HepG2 (cell line): ENCODE results near the gene CPAMD8. TPM values are rescaled to one million over a fixed set of nuclear protein-coding genes. Genes with fewer than 3 reads are reported as not detected.

Source experiments
- CC2D1A ChIP-seq: sonication (generic); formaldehyde crosslinking; IDR thresholded peaks from 2 replicates; pipeline ENCODE4 v1.8.1; 2023; ENCODE audit warnings: mild to moderate bottlenecking, missing genetic modification reagents
- FOXJ3 ChIP-seq: sonication (generic); formaldehyde crosslinking; IDR thresholded peaks from 2 replicates; pipeline ENCODE4 v1.4.0; 2020; ENCODE audit warnings: missing genetic modification reagents, mild to moderate bottlenecking, borderline replicate concordance
- KLF12 ChIP-seq: sonication (generic); formaldehyde crosslinking; IDR thresholded peaks from 2 replicates; pipeline ENCODE4 v1.4.0; 2020; ENCODE audit warnings: missing genetic modification reagents, borderline replicate concordance
- RFXANK ChIP-seq: IDR thresholded peaks from 2 replicates; pipeline ENCODE4 v1.6.1; 2016
- ZNF333 ChIP-seq: sonication (generic); formaldehyde crosslinking; IDR thresholded peaks from 2 replicates; pipeline ENCODE4 v1.4.0; 2020; ENCODE audit warnings: mild to moderate bottlenecking, missing genetic modification reagents, borderline replicate concordance
- polyA plus RNA-seq, 8 experiments: library from polyadenylated mRNA; depleted of rRNA in 3 of 8; stranded (reverse) in 7 of 8; unstranded in 1 of 8; fragments of >200 nt; fragmentation: Illumina TruSeq in 4 of 8; extraction: Trizol in 4 of 8; gene quantifications; 2 replicates each; pipeline versions ENCODE4 v1.2.1 to v1.2.3, GENCODE V29; 2011 to 2016; ENCODE audit warnings: low read depth in 4 of 8, missing spikeins in 1 of 8, mixed read lengths in 1 of 8; ENCODE audit not compliant: insufficient read depth in 1 of 8
- total RNA-seq, 5 experiments: library from RNA; depleted of rRNA; stranded (reverse); fragments of >200 nt; fragmentation: Illumina TruSeq; extraction: Trizol; gene quantifications; 2 replicates each; pipeline ENCODE4 v1.2.3, GENCODE V29; 2016; ENCODE audit warnings: low read depth in 1 of 5
- TF ChIP-seq, protein P1 (sequence below), 2 experiments: sonication (generic) in 1 of 2; formaldehyde crosslinking in 1 of 2; IDR thresholded peaks; 2 replicates each; pipeline versions ENCODE4 v1.4.0 to v1.6.1; 2016 to 2020; ENCODE audit warnings: borderline replicate concordance in 1 of 2, low read depth in 1 of 2, mild to moderate bottlenecking in 1 of 2, missing genetic modification reagents in 1 of 2
- TF ChIP-seq, protein P2 (sequence below): sonication (generic); formaldehyde crosslinking; IDR thresholded peaks from 2 replicates; pipeline ENCODE4 v1.5.0; 2020; ENCODE audit warnings: mild to moderate bottlenecking, missing genetic modification reagents, borderline replicate concordance
- TF ChIP-seq, protein P3 (sequence below): sonication (generic); formaldehyde crosslinking; IDR thresholded peaks from 2 replicates; pipeline ENCODE4 v1.4.0; 2020; ENCODE audit warnings: mild to moderate bottlenecking, missing genetic modification reagents, borderline replicate concordance

CPAMD8 gene
- total and polyA plus RNA-seq, 2 of the 13 experiments (the other 11 are each of a cell fraction or from before 2014, with no cell fraction given) = 0.29 to 0.34 TPM

DNA sequence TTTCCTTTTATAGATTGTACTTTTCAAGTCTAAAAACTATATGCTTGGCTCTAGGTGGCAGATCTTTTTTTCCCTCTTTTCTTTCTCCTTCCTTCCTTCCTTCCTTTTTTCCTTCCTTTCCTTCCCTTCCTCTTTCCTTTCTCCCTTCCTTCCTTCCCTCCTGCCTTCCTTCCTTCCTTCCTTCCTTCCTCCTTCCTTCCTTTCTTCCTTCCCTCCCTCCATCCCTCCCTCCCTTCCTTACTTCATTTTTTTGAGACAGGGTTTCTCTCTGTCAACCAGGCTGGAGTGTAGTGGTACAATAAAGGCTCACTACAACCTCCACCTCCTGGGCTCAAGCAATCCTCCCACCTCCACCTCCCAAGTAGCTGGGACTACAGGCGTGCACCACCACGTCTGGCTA lies 89.7 kb downstream of the CPAMD8 start (continued):
- TF ChIP-seq, protein P1, sequence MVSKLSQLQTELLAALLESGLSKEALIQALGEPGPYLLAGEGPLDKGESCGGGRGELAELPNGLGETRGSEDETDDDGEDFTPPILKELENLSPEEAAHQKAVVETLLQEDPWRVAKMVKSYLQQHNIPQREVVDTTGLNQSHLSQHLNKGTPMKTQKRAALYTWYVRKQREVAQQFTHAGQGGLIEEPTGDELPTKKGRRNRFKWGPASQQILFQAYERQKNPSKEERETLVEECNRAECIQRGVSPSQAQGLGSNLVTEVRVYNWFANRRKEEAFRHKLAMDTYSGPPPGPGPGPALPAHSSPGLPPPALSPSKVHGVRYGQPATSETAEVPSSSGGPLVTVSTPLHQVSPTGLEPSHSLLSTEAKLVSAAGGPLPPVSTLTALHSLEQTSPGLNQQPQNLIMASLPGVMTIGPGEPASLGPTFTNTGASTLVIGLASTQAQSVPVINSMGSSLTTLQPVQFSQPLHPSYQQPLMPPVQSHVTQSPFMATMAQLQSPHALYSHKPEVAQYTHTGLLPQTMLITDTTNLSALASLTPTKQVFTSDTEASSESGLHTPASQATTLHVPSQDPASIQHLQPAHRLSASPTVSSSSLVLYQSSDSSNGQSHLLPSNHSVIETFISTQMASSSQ (IDR thresholded peaks at IDR 0.05; ENCODE audit: low read depth) = no peak
- TF ChIP-seq, protein P1 (CRISPR knock-in tag; IDR thresholded peaks at IDR 0.05; ENCODE audit: borderline replicate concordance) = no peak
- TF ChIP-seq CC2D1A (CRISPR knock-in tag) (no peak), RFXANK (CRISPR knock-in tag) (no peak), KLF12 (CRISPR knock-in tag) (no peak), FOXJ3 (CRISPR knock-in tag) (no peak), ZNF333 (CRISPR knock-in tag) (no peak)
- TF ChIP-seq, protein P2, sequence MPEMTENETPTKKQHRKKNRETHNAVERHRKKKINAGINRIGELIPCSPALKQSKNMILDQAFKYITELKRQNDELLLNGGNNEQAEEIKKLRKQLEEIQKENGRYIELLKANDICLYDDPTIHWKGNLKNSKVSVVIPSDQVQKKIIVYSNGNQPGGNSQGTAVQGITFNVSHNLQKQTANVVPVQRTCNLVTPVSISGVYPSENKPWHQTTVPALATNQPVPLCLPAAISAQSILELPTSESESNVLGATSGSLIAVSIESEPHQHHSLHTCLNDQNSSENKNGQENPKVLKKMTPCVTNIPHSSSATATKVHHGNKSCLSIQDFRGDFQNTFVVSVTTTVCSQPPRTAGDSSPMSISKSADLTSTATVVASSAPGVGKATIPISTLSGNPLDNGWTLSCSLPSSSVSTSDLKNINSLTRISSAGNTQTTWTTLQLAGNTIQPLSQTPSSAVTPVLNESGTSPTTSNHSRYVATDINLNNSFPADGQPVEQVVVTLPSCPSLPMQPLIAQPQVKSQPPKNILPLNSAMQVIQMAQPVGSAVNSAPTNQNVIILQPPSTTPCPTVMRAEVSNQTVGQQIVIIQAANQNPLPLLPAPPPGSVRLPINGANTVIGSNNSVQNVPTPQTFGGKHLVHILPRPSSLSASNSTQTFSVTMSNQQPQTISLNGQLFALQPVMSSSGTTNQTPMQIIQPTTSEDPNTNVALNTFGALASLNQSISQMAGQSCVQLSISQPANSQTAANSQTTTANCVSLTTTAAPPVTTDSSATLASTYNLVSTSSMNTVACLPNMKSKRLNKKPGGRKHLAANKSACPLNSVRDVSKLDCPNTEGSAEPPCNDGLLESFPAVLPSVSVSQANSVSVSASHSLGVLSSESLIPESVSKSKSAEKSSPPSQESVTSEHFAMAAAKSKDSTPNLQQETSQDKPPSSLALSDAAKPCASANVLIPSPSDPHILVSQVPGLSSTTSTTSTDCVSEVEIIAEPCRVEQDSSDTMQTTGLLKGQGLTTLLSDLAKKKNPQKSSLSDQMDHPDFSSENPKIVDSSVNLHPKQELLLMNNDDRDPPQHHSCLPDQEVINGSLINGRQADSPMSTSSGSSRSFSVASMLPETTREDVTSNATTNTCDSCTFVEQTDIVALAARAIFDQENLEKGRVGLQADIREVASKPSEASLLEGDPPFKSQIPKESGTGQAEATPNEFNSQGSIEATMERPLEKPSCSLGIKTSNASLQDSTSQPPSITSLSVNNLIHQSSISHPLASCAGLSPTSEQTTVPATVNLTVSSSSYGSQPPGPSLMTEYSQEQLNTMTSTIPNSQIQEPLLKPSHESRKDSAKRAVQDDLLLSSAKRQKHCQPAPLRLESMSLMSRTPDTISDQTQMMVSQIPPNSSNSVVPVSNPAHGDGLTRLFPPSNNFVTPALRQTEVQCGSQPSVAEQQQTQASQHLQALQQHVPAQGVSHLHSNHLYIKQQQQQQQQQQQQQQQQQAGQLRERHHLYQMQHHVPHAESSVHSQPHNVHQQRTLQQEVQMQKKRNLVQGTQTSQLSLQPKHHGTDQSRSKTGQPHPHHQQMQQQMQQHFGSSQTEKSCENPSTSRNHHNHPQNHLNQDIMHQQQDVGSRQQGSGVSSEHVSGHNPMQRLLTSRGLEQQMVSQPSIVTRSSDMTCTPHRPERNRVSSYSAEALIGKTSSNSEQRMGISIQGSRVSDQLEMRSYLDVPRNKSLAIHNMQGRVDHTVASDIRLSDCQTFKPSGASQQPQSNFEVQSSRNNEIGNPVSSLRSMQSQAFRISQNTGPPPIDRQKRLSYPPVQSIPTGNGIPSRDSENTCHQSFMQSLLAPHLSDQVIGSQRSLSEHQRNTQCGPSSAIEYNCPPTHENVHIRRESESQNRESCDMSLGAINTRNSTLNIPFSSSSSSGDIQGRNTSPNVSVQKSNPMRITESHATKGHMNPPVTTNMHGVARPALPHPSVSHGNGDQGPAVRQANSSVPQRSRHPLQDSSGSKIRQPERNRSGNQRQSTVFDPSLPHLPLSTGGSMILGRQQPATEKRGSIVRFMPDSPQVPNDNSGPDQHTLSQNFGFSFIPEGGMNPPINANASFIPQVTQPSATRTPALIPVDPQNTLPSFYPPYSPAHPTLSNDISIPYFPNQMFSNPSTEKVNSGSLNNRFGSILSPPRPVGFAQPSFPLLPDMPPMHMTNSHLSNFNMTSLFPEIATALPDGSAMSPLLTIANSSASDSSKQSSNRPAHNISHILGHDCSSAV (CRISPR knock-in tag) = no peak
- TF ChIP-seq, protein P3, sequence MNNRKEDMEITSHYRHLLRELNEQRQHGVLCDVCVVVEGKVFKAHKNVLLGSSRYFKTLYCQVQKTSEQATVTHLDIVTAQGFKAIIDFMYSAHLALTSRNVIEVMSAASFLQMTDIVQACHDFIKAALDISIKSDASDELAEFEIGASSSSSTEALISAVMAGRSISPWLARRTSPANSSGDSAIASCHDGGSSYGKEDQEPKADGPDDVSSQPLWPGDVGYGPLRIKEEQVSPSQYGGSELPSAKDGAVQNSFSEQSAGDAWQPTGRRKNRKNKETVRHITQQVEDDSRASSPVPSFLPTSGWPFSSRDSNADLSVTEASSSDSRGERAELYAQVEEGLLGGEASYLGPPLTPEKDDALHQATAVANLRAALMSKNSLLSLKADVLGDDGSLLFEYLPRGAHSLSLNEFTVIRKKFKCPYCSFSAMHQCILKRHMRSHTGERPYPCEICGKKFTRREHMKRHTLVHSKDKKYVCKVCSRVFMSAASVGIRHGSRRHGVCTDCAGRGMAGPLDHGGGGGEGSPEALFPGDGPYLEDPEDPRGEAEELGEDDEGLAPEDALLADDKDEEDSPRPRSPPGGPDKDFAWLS (CRISPR knock-in tag) = no peak
- TF ChIP-seq, all 625 proteins: peak for 0
